SK-N-SH (cell line): ENCODE results near the gene MLXIP. TPM values are rescaled to one million over a fixed set of nuclear protein-coding genes. Genes with fewer than 3 reads are reported as not detected.

Source experiments
- CTCF ChIA-PET: fragments of 300-600, 350-600 bp; formaldehyde crosslinking; extraction: SDS; loops from one replicate; lab custom pipeline; 2021; lab: Yijun Ruan, JAX
- POLR2A ChIA-PET: fragments of 350-600 bp; sonication (Branson Sonifier 250); formaldehyde crosslinking; extraction: SDS; loops from one replicate; lab custom pipeline; 2020; ENCODE audit warnings: antibody characterized with exemption, inconsistent platforms; lab: Yijun Ruan, JAX
- DNase-seq: peaks from one replicate; pipeline ENCODE4 v3.0.0; 2012
- H2AFZ ChIP-seq: fragments of 200-600 bp; sonication (generic); 2 replicates; pipeline ENCODE4 v1.8.1; 2016; ENCODE audit warnings: antibody characterized with exemption, mild to moderate bottlenecking, low read depth
- H3F3A ChIP-seq: fragments of 200-600 bp; sonication (generic); replicated peaks from 2 replicates; pipeline ENCODE3; 2016; ENCODE audit warnings: antibody characterized with exemption, mild to moderate bottlenecking; ENCODE audit not compliant: insufficient read depth
- H3K27ac ChIP-seq, 2 experiments: fragments of 200-500 bp in 1 of 2; fragments of 200-600 bp in 1 of 2; sonication (Bioruptor generic) in 1 of 2; sonication (generic), shearing (Covaris generic) in 1 of 2; 2 replicates each; pipeline versions ENCODE4 v1.5.1 to v1.6.1; 2014 to 2016; ENCODE audit warnings: low read depth in 2 of 2, inconsistent platforms in 1 of 2, low read length in 1 of 2, mild to moderate bottlenecking in 1 of 2, mixed read lengths in 1 of 2
- H3K27me3 ChIP-seq: fragments of 200-600 bp; sonication (generic), shearing (Covaris generic); 2 replicates; pipeline ENCODE4 v1.6.1; 2016; ENCODE audit warnings: mixed run types; ENCODE audit not compliant: insufficient read depth
- H3K36me3 ChIP-seq, 2 experiments: fragments of 200-500 bp in 1 of 2; fragments of 200-600 bp in 1 of 2; sonication (Bioruptor generic) in 1 of 2; sonication (generic) in 1 of 2; replicated peaks in 1 of 2; 2 replicates each; pipeline versions ENCODE3 to v1.5.1; 2014 to 2016; ENCODE audit warnings: low read length in 1 of 2, mild to moderate bottlenecking in 1 of 2; ENCODE audit not compliant: insufficient read depth in 2 of 2, control insufficient read depth in 1 of 2
- H3K4me1 ChIP-seq, 2 experiments: fragments of 200-500 bp in 1 of 2; fragments of 200-600 bp in 1 of 2; sonication (Bioruptor generic) in 1 of 2; sonication (generic), shearing (Covaris generic) in 1 of 2; 2 replicates each; pipeline versions ENCODE4 v1.5.1 to v1.6.1; 2014 to 2016; ENCODE audit warnings: low read depth in 1 of 2, low read length in 1 of 2, mixed run types in 1 of 2; ENCODE audit not compliant: insufficient read depth in 2 of 2, control insufficient read depth in 1 of 2
- H3K4me2 ChIP-seq: fragments of 200-600 bp; sonication (generic), shearing (Covaris generic); 2 replicates; pipeline ENCODE4 v1.6.1; 2017; ENCODE audit warnings: mixed run types
- H3K4me3 ChIP-seq, 2 experiments: fragments of 200-500 bp in 1 of 2; fragments of 200-600 bp in 1 of 2; sonication (Bioruptor generic) in 1 of 2; sonication (generic), shearing (Covaris generic) in 1 of 2; 2 replicates each; pipeline versions ENCODE4 v1.5.1 to v1.8.1; 2014 to 2016; ENCODE audit warnings: low read depth in 2 of 2, inconsistent platforms in 1 of 2, low read length in 1 of 2, mild to moderate bottlenecking in 1 of 2, mixed read lengths in 1 of 2, moderate library complexity in 1 of 2
- H3K79me2 ChIP-seq: fragments of 200-600 bp; sonication (generic); 2 replicates; pipeline ENCODE4 v1.8.1; 2017; ENCODE audit warnings: mild to moderate bottlenecking; ENCODE audit not compliant: insufficient read depth
- H3K9ac ChIP-seq: fragments of 200-600 bp; sonication (generic); 2 replicates; pipeline ENCODE4 v1.6.1; 2017; ENCODE audit warnings: mixed run types
- H3K9me2 ChIP-seq: fragments of 200-600 bp; sonication (generic); 2 replicates; pipeline ENCODE4 v1.6.1; 2017; ENCODE audit warnings: mixed run types
- H3K9me3 ChIP-seq: fragments of 200-600 bp; sonication (generic); 2 replicates; pipeline ENCODE4 v1.6.1; 2017; ENCODE audit warnings: mixed run types, mild to moderate bottlenecking, moderate library complexity
- H4K20me1 ChIP-seq: fragments of 200-600 bp; sonication (generic); 2 replicates; pipeline ENCODE4 v1.6.1; 2017; ENCODE audit warnings: mild to moderate bottlenecking, mixed run types; ENCODE audit not compliant: insufficient read depth
- CHD2 ChIP-seq: fragments of 150-350 bp; IDR thresholded peaks from 2 replicates; pipeline ENCODE4 v1.6.1; 2018; ENCODE audit warnings: low read length; ENCODE audit not compliant: partially characterized antibody
- ELF1 ChIP-seq: IDR thresholded peaks from 2 replicates; pipeline ENCODE4 v1.4.0; 2012
- EP300 ChIP-seq, 2 experiments: IDR thresholded peaks; 2 replicates each; pipeline versions ENCODE4 v1.4.0 to v1.6.1; 2012; ENCODE audit warnings: borderline replicate concordance in 1 of 2, low read depth in 1 of 2, low read length in 1 of 2
- FOSL2 ChIP-seq: IDR thresholded peaks from 2 replicates; pipeline ENCODE4 v1.4.0; 2012; ENCODE audit warnings: low read depth, mild to moderate bottlenecking, moderate library complexity, borderline replicate concordance
- FOXM1 ChIP-seq: IDR thresholded peaks from 2 replicates; pipeline ENCODE4 v1.4.0; 2012; ENCODE audit warnings: low read depth, mild to moderate bottlenecking
- GABPA ChIP-seq: IDR thresholded peaks from 2 replicates; pipeline ENCODE4 v1.4.0; 2012; ENCODE audit warnings: low read depth, mild to moderate bottlenecking
- JUND ChIP-seq: IDR thresholded peaks from 2 replicates; pipeline ENCODE4 v1.4.0; 2012
- NFIC ChIP-seq: IDR thresholded peaks from 2 replicates; pipeline ENCODE4 v1.4.0; 2012; ENCODE audit warnings: borderline replicate concordance
- RCOR1 ChIP-seq: fragments of 150-350 bp; IDR thresholded peaks from 2 replicates; pipeline ENCODE4 v1.6.1; 2017; ENCODE audit warnings: antibody characterized with exemption, low read length
- REST ChIP-seq: IDR thresholded peaks from 2 replicates; pipeline ENCODE4 v1.6.1; 2012; ENCODE audit warnings: mild to moderate bottlenecking, low read depth, low read length, moderate library complexity
- RFX5 ChIP-seq: IDR thresholded peaks from 2 replicates; pipeline ENCODE4 v1.6.1; 2012; ENCODE audit warnings: mild to moderate bottlenecking, improper control_type of control experiment, low read length
- SMC3 ChIP-seq: IDR thresholded peaks from 2 replicates; pipeline ENCODE4 v1.6.1; 2012; ENCODE audit warnings: low read depth, low read length, improper control_type of control experiment
- USF1 ChIP-seq: IDR thresholded peaks from 2 replicates; pipeline ENCODE4 v1.4.0; 2012; ENCODE audit warnings: low read depth, borderline replicate concordance
- USF2 ChIP-seq: fragments of 150-350 bp; IDR thresholded peaks from 2 replicates; pipeline ENCODE4 v1.6.1; 2017; ENCODE audit warnings: antibody characterized with exemption, low read length, low read depth, borderline replicate concordance
- YY1 ChIP-seq: IDR thresholded peaks from 2 replicates; pipeline ENCODE4 v1.4.0; 2012; ENCODE audit warnings: low read depth, mild to moderate bottlenecking
- WGBS: methylation state at CpG from one replicate; pipeline ENCODE4 v1.1.6; 2017; ENCODE audit warnings: low lambda C conversion rate; 5-methylcytosine and 5-hydroxymethylcytosine counted together
- polyA plus RNA-seq, 3 experiments: library from polyadenylated mRNA; depleted of rRNA; stranded (reverse); fragments of >200 nt; gene quantifications; 2 replicates each; pipeline ENCODE4 v1.2.3, GENCODE V29; 2012
- TF ChIP-seq, protein P1 (sequence below): fragments of 150-350 bp; IDR thresholded peaks from 2 replicates; pipeline ENCODE4 v1.6.1; 2016; ENCODE audit warnings: mild to moderate bottlenecking, low read depth, low read length

Gene MLXIP
- polyA plus RNA-seq, 1 of the 3 experiments (the other 2 are of a cell fraction): 11.0 TPM

- H3K4me2 ChIP-seq: no peak overlapping the region
- POLR2A ChIA-PET: no interaction called here
- WGBS: 84% methylated on average over 22 of the region's 22 CpGs
- no peak for DNase-seq
- TF ChIP-seq, protein P1, sequence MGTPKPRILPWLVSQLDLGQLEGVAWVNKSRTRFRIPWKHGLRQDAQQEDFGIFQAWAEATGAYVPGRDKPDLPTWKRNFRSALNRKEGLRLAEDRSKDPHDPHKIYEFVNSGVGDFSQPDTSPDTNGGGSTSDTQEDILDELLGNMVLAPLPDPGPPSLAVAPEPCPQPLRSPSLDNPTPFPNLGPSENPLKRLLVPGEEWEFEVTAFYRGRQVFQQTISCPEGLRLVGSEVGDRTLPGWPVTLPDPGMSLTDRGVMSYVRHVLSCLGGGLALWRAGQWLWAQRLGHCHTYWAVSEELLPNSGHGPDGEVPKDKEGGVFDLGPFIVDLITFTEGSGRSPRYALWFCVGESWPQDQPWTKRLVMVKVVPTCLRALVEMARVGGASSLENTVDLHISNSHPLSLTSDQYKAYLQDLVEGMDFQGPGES: no peak
- TF ChIP-seq GABPA: no peak
- no peak for TF ChIP-seq FOXM1
- TF ChIP-seq EP300 (IDR thresholded peaks at IDR 0.05; ENCODE audit: borderline replicate concordance in 1 of 2, low read depth in 1 of 2, low read length in 1 of 2): no peak
- no peak for TF ChIP-seq JUND
- TF ChIP-seq YY1: no peak
- no peak for TF ChIP-seq CHD2
- no peak for TF ChIP-seq RCOR1
- TF ChIP-seq, all 33 proteins: peak for 0
- H3K9me3 ChIP-seq: no peaks in the 10 kb centered on the region
- H3K9ac ChIP-seq: no peak overlapping the region
- H3K36me3 ChIP-seq: no peaks in the 10 kb centered on the region
- H3K27me3 ChIP-seq: no peaks in the 10 kb centered on the region
- no peak overlapping the region for H2AFZ ChIP-seq
- H3K4me1 ChIP-seq: no peaks in the 10 kb centered on the region
- H3K27ac ChIP-seq: no peak overlapping the region
- H3K4me3 ChIP-seq: no peak overlapping the region
- H4K20me1 ChIP-seq: no peaks in the 10 kb centered on the region
- no peaks in the 10 kb centered on the region for H3F3A ChIP-seq
- CTCF ChIA-PET: interaction anchor here (0.5 to 1.5 kb wide), 6 partner anchors 10 to 189 kb away, joined by 3 to 5 read pairs (median 3); partner anchors contain the start of gene LRRC43
- no peaks in the 10 kb centered on the region for H3K79me2 ChIP-seq
- H3K9me2 ChIP-seq: no peaks in the 10 kb centered on the region
These were observed 88.1 kb downstream of the MLXIP start for GRCh38 chr12:122166422-122167349.

GRCh38 chr12:122167356-122167925 lies 88.9 kb downstream of the MLXIP start:
- Histone ChIP-seq H3F3A (no peaks in the 10 kb centered on the region), H3K27me3 (no peaks in the 10 kb centered on the region), H4K20me1 (no peaks in the 10 kb centered on the region), H3K9ac (no peak overlapping the region), H3K79me2 (no peaks in the 10 kb centered on the region)
- TF ChIP-seq USF2 (no peak), USF1 (no peak), REST (no peak), GABPA (no peak), RFX5 (no peak), FOSL2 (no peak), NFIC (no peak), ELF1 (no peak), SMC3 (no peak)
- TF ChIP-seq, all 33 proteins: peak for 0
- Histone ChIP-seq H3K4me3 (no peak overlapping the region), H2AFZ (no peak overlapping the region), H3K9me2 (no peaks in the 10 kb centered on the region), H3K4me1 (no peaks in the 10 kb centered on the region), H3K36me3 (no peaks in the 10 kb centered on the region), H3K9me3 (no peaks in the 10 kb centered on the region), H3K27ac (no peak overlapping the region), H3K4me2 (no peak overlapping the region)
- DNase-seq: no peak
- CTCF ChIA-PET: interaction anchor here (0.5 to 1.5 kb wide), 7 partner anchors 11 to 189 kb away, joined by 3 to 5 read pairs (median 3); no protein-coding TSS in a partner anchor
- 85% methylated on average over 10 of the region's 10 CpGs for WGBS
- POLR2A ChIA-PET: no interaction called here
